ENCODE measurements around the gene THTPA. TPM values are rescaled to one million over a fixed set of nuclear protein-coding genes. Genes with fewer than 3 reads are reported as not detected.
A peak's percentile ranks its signal among the peaks of the same experiment; 100 is the strongest.

The THTPA gene
- 2.6 and 8.1 TPM in 2 replicates for total RNA-seq (2011; cell fraction: chromatin; rRNA removed; ENCODE audit: low replicate concordance)
- 5.2 and 7.1 TPM in 2 replicates for total RNA-seq (2011; cell fraction: nucleolus; rRNA removed)
- total RNA-seq (2011; cell fraction: nucleoplasm; rRNA removed): 5.2 and 5.4 TPM in 2 replicates
- total RNA-seq (2014; rRNA removed) (5.2 and 12.2 TPM in 2 replicates), total RNA-seq (2014; rRNA removed; fragmentation: Illumina TruSeq; extraction: Trizol) (2.2 and 2.4 TPM in 2 replicates), total RNA-seq (2015; rRNA removed; fragmentation: Illumina TruSeq; extraction: Trizol) (3.8 and 4.2 TPM in 2 replicates), total RNA-seq (2021) (6.3 and 8.7 TPM in 2 replicates), polyA plus RNA-seq (2011; rRNA removed) (2.2 and 3.8 TPM in 2 replicates), polyA plus RNA-seq (2014; fragmentation: Illumina TruSeq; extraction: Trizol) (6.8 and 8.4 TPM in 2 replicates), polyA plus RNA-seq (2014; fragmentation: Nextera tagmentation; extraction: Ambion mirVana) (1 to 10 TPM; 6.4 to 6.5 TPM), polyA plus RNA-seq (2014; rRNA removed) (5.1 and 9.4 TPM in 2 replicates), polyA minus RNA-seq (2011; rRNA and poly(A)+ RNA removed) (2.5 and 3.2 TPM in 2 replicates), Bru-seq, nascent RNA (percentile 77 among the genes with signal in this experiment), BruChase-seq, experiment 1, labeled RNA remaining after a 2-hour chase (percentile 50 among the genes with signal in this experiment), BruChase-seq, experiment 2, labeled RNA remaining after a 6-hour chase (percentile 55 among the genes with signal in this experiment)
- 2.4 and 7.1 TPM in 2 replicates for polyA plus RNA-seq (2011; cell fraction: cytosol; rRNA removed)
- 2.2 and 7.9 TPM in 2 replicates for polyA plus RNA-seq (2011; cell fraction: nucleus; rRNA removed)
- polyA plus RNA-seq (2012): 5.6 and 7.4 TPM in 2 replicates
- polyA minus RNA-seq (2011; cell fraction: cytosol; rRNA and poly(A)+ RNA removed): 2.7 and 2.9 TPM in 2 replicates
- 2.4 and 2.8 TPM in 2 replicates for polyA minus RNA-seq (2011; cell fraction: nucleus; rRNA and poly(A)+ RNA removed)
- long read RNA-seq, experiment 1, transcript THTPA-201 (2 exons, 2,860 nt): major isoform, 6 of 10 reads
- long read RNA-seq, experiment 1, partial matches to known transcripts: 0 of 10 reads
- long read RNA-seq, experiment 1, other reads (novel, unspliced or antisense): 1 of 10 reads
- long read RNA-seq, experiment 2, transcript THTPA-205 (2 exons, 571 nt): major isoform, 6 of 10 reads
- long read RNA-seq, experiment 2, partial matches to known transcripts: 0 of 10 reads
- long read RNA-seq, experiment 2, other reads (novel, unspliced or antisense): 0 of 10 reads
- long read RNA-seq, experiment 3, partial matches to known transcripts: 0 of 9 reads
- long read RNA-seq, experiment 3, other reads (novel, unspliced or antisense): 1 of 9 reads

DNA sequence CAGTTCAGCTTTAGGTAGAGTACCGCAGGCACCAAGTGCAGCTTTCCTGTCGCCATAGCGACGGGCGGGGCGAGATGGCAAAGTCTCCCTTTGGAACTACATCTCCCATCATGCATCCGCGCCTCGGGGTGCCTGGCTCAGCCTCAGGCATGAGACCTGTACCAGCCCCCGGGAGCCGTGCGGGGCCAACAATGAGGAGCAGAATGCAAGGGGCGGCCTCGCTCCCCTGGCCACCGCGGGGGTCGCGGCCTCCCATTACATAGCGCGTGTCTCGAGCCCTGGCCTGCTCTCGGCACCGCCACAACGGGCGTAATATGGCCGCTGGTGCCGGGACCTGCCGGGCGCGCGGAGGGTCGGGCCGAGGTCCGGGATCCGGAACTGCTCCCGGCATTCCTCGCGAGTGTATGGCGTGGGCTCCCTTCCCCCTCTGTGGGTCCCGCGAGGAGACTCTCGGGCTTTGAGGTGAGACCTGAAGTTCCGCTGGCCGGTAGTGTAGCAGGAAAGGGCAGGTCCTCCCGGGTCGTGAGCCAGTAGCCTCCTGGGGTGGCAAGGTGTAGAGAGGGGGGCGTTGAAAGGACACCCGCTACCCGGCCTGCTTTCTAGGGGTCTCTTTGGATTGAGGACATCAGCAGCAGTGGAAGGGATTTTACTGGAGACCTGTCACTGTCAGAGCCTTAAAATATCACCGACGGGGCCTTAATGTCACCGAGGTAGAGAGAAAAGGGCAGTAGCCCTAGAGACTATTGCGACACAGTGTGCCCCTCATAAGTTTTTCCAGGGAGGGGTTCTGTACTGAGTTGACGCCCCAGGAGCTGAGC is at the start of gene THTPA:
Gene THTPA, plus strand, starts transcription at position 390 of the 818 bp plus-strand sequence. CDS start 487 bp downstream, outside the sequence.
- H3K27ac ChIP-seq (ENCODE audit: extremely low read depth, low read depth, low read length): peak within 1 kb of the TSS; percentile 76
- BruUV-seq (replicated peaks): TSS peak; percentile 79
- in situ Hi-C loops (cut with MboI): loop anchor here (5.0 kb wide), 1 partner anchor 69 kb away; no protein-coding TSS in a partner anchor
- 0 out of 2 replicates have a peak, but pooled peaks cover 3% of the 10 kb centered on the region for H4K20me1 ChIP-seq (replicated peaks; ENCODE audit: control insufficient read depth, insufficient read depth, low read length)
- WGBS (ENCODE audit: insufficient coverage, low coverage, missing lambda C conversion rate): under 1% methylated on average over 42 of the region's 54 CpGs
- H3K4me3 ChIP-seq: peak within 1 kb of the TSS; percentile 68
- peak within 1 kb of the TSS; percentile 88 to 94 for H3K9ac ChIP-seq (ENCODE audit: insufficient read depth in 1 of 2, low read depth in 2 of 2, low read length in 2 of 2)
- CTCF ChIA-PET (ENCODE audit: low intra/inter-chr PET ratio): no interaction called here
- peaks cover 7 to 21% of the 10 kb centered on the region in 2 experiments; a peak in 3 of 5 replicates for H3K4me1 ChIP-seq (replicated peaks in 1 of 2; ENCODE audit: control insufficient read depth in 2 of 2, insufficient read depth in 2 of 2, low read length in 2 of 2)
- POLR2A ChIA-PET: interaction anchor here (0.6 to 1.4 kb wide), 4 partner anchors 15 to 255 kb away, joined by 3 to 5 read pairs (median 4); no protein-coding TSS in a partner anchor
- H3K9me1 ChIP-seq (ENCODE audit: control insufficient read depth, insufficient read depth, low read length): no peaks in the 10 kb centered on the region
- DNase-seq (ENCODE audit: extremely low read depth in 1 of 4, low spot score in 3 of 4) (peak; percentile 80 to 90 (median 85)), FAIRE-seq (peak; percentile 82), ATAC-seq (peak; percentile 89)
- peaks cover 26% of the 10 kb centered on the region; the same call in 2 of the 3 replicates for H3K36me3 ChIP-seq (ENCODE audit: control insufficient read depth, insufficient read depth, low read length)
- H3K27me3 ChIP-seq (ENCODE audit: control insufficient read depth in 2 of 2, insufficient read depth in 2 of 2, low read length in 2 of 2): no peaks in the 10 kb centered on the region
- H2AFZ ChIP-seq (ENCODE audit: low read depth, low read length): peak within 1 kb of the TSS; percentile 98
- peaks cover 10% of the 10 kb centered on the region for H3K79me2 ChIP-seq (ENCODE audit: control insufficient read depth, insufficient read depth, low read length)
- H3K4me2 ChIP-seq (ENCODE audit: insufficient read depth, low read length): peak within 1 kb of the TSS; percentile 86
- intact Hi-C loops (cut with micrococcal nuclease): loop anchor here (10.0 kb wide), 1 partner anchor 231 kb away; the partner anchor contains the start of gene PABPN1
- H3K9me3 ChIP-seq (replicated peaks; ENCODE audit: control insufficient read depth, insufficient read depth, low read depth, low read length): no peaks in the 10 kb centered on the region
- TF ChIP-seq NR2C1 (IDR thresholded peaks at IDR 0.05) (peak; percentile 43; the same call in 1 of the 2 replicates), NR2C1 (tag; IDR thresholded peaks at IDR 0.05) (peak; percentile 74), NR2C2 (CRISPR knock-in tag; IDR thresholded peaks at IDR 0.05) (no peak), NR2C2 (tag; IDR thresholded peaks at IDR 0.05) (peak; percentile 89), RREB1 (CRISPR knock-in tag; IDR thresholded peaks at IDR 0.05) (no peak), TRIM28 (IDR thresholded peaks at IDR 0.05) (no peak), SIRT6 (IDR thresholded peaks at IDR 0.05; ENCODE audit: low read depth, low read length) (no peak), MEIS2 (IDR thresholded peaks at IDR 0.05; ENCODE audit: partially characterized antibody) (no peak), CTBP1 (IDR thresholded peaks at IDR 0.05; ENCODE audit: borderline replicate concordance) (peak; percentile 87), ZNF785 (CRISPR knock-in tag; IDR thresholded peaks at IDR 0.05) (no peak), POLR2AphosphoS5 (IDR thresholded peaks at IDR 0.05; ENCODE audit: control insufficient read depth, insufficient read depth, low read depth, low read length) (0 out of 2 replicates have a peak, but pooled peaks have one; percentile 24)
